RWPE1 (cell line): ENCODE data around the gene RBPJ.

Source experiments
- CTCF ChIA-PET: fragments of 350-600 bp; sonication (Branson Sonifier 250); formaldehyde crosslinking; extraction: SDS; loops from one replicate; lab custom pipeline; 2021; lab: Yijun Ruan, JAX
- POLR2A ChIA-PET: fragments of 400-600 bp; formaldehyde crosslinking; extraction: SDS; loops from one replicate; lab custom pipeline; 2020; ENCODE audit warnings: antibody characterized with exemption; ENCODE audit not compliant: low non-redundant PET; lab: Yijun Ruan, JAX
- DNase-seq: peaks from one replicate; pipeline ENCODE4 v3.0.0; 2012; ENCODE audit warnings: low spot score
- H3K27ac ChIP-seq: fragments of 450-650 bp; 2 replicates; pipeline ENCODE4 v1.5.1; 2017
- CTCF ChIP-seq: fragments of 450-650 bp; conservative IDR thresholded peaks from 2 replicates; pipeline ENCODE4 v1.5.1; 2017; ENCODE audit warnings: low read depth, mild to moderate bottlenecking

The RBPJ gene

GRCh38 chr4:26372525-26373172 lies 51.8 kb downstream of the RBPJ start:
- H3K27ac ChIP-seq: no peak overlapping the region
- no peak for DNase-seq
- ChIA-PET CTCF (interaction anchor here (0.5 kb wide), 1 partner anchor 1224 kb away, joined by 6 read pairs; no protein-coding TSS in a partner anchor), POLR2A (no interaction called here)
- no peak for TF ChIP-seq CTCF

- no peak overlapping the region for H3K27ac ChIP-seq
- no peak for DNase-seq
- CTCF ChIA-PET: no interaction called here
- POLR2A ChIA-PET: no interaction called here
- TF ChIP-seq CTCF: no peak
Measured at GRCh38 chr4:26375551-26375950, 54.7 kb downstream of the RBPJ start.

GRCh38 chr4:26377328-26378311 lies 56.8 kb downstream of the RBPJ start:
- no peak for TF ChIP-seq CTCF
- POLR2A ChIA-PET: no interaction called here
- H3K27ac ChIP-seq: no peak overlapping the region
- no peak for DNase-seq
- CTCF ChIA-PET: no interaction called here

- H3K27ac ChIP-seq: no peak overlapping the region
- no peak for TF ChIP-seq CTCF
- POLR2A ChIA-PET: no interaction called here
- no peak for DNase-seq
- CTCF ChIA-PET: interaction anchor here (0.6 kb wide), 1 partner anchor 42 kb away, joined by 3 read pairs; no protein-coding TSS in a partner anchor
Measured at GRCh38 chr4:26379837-26380236, 59.0 kb downstream of the RBPJ start.

- no peak for TF ChIP-seq CTCF
- POLR2A ChIA-PET: no interaction called here
- H3K27ac ChIP-seq: no peak overlapping the region
- CTCF ChIA-PET: interaction anchor here (0.6 to 0.7 kb wide), 2 partner anchors 377 to 619 kb away, joined by 3 read pairs; no protein-coding TSS in a partner anchor
- DNase-seq: no peak
Measured at GRCh38 chr4:26380740-26381139, 59.9 kb downstream of the RBPJ start.

- DNase-seq: no peak
- no peak for TF ChIP-seq CTCF
- H3K27ac ChIP-seq: no peak overlapping the region
- CTCF ChIA-PET: interaction anchor here (0.6 kb wide), 1 partner anchor 41 kb away, joined by 3 read pairs; no protein-coding TSS in a partner anchor
- POLR2A ChIA-PET: no interaction called here
Measured at GRCh38 chr4:26384380-26385057, 63.7 kb downstream of the RBPJ start.
